Activated T-cell treated with anti-CD3 and anti-CD28 coated beads, Interleukin-2, amount 50 U/mL, for 48 hours (primary cell): ENCODE results near the gene NADK2.
"Not testable (repeated sequence)": the region's sequence is repeated elsewhere in the genome, so short reads cannot be mapped to it uniquely, and the experiment has no call there.

ENCODE experiments used
- DNase-seq, 2 experiments: peaks; one replicate each; pipeline ENCODE4 v3.0.0-alpha.2; 2020

The NADK2 gene

DNA sequence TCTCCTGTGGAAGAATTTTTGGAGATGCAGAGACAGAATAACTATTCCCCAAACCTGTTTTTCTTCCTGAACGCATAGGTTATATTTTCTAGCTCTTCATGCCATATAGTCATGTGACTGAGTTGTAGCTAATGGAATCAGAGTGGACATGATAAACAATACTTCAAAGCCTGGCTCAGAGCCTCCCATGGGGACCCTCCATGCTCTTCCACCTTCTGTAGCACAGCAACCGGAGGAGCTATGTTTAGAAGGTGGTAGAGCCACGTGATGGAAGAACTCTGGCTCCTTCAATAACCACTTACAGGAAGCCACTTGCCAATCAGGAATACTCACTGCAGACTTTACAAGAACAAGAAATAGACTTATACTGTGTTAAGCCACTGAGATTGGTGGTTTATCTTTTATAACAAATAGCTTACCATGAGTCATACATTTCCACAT lies 39.2 kb downstream of the NADK2 start:
- DNase-seq: no peak

DNA sequence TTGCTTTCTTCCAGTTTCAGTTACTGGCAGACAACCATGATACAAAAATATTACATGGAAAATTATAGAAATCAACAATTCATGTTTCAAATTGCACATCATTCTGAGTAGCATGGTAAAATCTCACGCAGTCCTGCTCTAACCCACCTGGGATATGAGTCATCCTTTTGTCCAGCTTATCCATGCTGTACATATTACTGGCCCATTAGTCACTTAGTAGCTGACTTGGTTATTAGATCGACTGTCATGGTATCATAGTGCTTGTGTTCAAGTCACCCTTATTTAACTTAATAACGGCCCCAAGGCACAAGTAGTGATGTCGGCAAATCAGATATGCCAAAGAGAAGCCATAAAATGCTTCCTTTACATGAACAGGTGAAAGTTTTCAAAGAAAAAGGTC lies 41.2 kb downstream of the NADK2 start:
- no peak for DNase-seq

DNA sequence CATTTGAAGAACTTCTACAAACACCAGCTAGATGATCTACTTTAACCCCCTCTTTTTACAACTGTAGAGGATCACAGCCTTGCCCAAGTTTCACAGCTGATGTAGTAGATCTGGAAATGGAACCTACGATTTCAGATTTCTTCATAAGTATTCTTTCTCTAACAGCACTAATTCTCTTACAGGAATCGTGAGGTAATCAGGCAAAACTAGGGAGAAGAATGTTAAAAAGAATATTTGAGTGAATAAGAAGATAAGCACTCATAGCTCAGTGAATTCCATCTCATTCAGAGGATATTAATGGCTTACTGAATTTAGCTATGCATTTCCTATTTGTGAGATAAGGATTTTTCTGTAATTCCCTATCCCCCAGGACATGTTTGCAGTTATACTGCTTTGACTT lies 42.1 kb downstream of the NADK2 start:
- DNase-seq: no peak

DNA sequence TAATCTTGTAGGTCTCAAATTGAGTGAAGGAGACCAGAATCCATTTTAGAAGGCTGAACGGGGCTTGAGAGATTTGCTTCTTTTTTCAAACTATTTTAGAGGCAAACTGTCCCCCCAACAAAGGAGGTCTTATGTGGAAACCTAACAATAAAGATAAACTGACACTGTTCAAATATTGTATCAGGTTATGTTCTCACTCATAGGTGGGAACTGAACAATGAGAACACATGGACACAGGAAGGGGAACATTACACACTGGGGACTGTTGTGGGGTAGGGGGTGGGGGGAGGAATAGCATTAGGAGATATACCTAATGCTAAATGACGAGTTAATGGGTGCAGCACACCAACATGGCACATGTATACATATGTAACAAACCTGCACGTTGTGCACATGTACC lies 42.9 kb downstream of the NADK2 start:
- DNase-seq: not testable (repeated sequence)

DNA sequence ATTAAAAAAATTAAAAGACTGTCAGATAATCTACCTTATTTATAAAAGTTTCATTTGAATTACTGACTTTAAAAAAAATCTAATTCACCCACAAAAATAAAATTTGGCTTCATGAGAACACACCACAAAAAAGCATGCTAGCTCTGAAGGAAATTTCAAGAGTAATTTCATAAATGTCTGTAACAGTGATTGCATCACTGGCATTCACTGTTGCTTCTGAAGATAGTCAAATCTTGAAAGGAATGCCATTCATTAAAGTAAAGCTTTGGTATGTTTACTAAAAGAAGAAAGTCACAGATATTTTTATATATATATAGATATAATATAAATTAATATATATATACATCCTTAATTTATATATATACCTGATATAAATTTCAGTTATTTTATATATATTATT lies 43.4 kb downstream of the NADK2 start:
- no peak for DNase-seq

DNA sequence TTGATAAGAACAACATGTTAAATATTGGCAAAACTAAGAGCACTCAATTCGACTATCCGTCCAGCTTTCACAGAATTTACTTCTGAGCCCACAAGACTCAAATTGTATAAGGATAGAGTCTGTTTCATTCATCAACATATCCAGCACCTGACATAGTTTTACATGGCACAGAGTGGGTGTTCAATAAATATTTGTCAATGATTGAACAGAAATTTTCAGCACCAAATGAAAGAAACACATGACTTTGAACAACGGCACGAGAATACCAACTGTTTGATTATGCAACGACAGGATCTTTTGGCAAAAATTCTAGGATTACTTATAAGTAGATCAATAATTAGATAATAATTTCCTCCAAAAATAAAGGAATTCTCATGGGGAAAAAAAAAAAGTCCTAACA lies 48.0 kb downstream of the NADK2 start:
- DNase-seq: no peak

DNA sequence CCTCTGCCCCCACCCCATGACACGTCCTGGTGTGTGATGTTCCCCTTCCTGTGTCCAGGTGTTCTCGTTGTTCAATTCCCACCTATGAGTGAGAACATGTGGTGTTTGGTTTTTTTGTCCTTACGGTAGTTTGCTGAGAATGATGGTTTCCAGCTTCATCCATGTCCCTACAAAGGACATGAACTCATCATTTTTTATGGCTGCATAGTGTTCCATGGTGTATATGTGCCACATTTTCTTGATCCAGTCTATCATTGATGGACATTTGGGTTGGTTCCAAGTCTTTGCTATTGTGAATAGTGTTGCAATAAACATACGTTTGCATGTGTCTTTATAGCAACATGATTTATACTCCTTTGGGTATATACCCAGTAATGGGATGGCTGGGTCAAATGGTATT lies 57.3 kb downstream of the NADK2 start:
- DNase-seq: not testable (repeated sequence)

DNA sequence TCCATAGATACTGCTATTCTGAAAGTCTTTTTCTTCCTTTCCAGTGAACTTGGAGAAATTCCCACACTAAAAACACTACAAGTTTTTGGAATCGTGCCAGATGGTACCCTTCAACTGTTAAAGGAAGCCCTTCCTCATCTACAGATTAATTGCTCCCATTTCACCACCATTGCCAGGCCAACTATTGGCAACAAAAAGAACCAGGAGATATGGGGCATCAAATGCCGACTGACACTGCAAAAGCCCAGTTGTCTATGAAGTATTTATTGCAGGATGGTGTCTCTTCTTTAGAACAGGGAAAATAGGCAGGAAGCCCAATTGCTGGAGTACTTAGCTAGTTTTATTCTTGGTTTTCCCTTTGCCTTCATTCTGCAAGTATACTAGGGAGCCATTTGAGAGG lies 60.0 kb downstream of the NADK2 start:
- DNase-seq: no peak

DNA sequence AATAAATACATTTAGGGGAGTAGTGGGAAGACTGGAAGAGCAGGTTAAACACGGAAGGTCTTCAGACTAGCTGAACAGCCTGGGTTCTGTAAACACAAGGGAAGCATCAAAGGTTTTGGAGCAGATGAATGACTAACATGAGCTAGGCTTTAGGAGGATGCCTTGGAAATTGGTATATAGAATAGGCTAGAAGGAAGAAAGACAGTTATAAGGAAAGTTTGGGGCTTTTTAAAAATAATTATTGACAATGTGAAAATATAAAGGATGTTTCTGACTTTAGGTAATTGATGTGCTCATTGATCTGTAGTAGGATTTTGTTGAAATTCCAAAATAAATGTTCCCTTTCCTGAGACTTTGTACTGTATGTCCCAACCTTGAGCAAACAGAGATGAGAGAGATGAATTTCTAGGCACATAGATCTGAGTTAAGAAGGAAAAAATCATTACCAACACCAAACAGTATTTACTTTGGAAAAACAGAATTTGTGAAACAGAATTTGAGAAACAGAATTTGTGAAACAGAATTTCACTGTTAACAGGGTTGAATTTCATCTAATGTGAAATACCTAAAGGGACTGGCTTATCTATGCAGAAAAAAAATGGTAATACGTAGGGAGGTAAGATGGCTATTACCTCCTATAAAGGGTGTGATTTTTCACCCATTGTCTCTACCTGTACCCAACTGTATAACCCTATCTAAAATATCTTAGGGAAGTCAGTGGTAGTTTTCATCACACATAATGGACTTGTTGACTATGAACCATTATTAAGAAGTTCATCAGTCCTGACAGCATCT lies 61.0 kb downstream of the NADK2 start:
- no peak for DNase-seq

DNA sequence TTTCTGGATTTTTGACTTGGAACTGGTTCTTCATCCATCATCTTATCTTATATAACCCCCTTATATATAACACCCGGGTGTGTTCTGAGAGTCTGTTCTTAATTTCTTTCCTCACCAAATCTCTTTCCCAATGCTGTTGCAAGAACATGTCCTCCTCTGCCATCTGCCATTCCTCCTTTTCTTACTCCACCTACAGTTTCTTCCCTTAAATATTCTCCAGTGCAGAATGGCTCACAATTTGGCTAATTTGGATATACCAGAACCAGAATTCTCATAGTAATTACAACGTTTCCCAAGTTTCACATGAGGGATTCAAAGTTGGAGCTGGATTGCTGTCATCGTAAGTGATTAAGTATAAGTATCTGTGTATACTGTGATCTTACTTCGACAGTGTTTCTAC lies 61.8 kb downstream of the NADK2 start:
- DNase-seq: no peak

DNA sequence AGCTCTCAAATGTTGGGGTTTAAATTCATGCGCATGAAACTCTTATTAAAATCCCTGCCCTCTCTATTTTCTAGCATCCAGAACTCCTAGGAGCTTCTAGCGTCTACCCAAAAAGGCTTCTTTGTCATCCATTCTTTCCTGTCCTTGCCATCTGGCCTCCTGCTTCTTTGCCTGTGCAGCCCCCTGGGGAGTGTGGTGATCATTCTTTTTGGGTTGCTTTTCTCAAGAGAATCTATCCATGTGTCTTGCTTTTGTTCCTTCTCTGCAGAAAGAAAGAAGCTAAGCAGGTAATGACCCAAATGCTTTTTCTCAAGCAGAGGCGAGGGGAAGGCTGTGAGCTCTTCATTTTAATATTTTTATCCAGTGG lies 63.2 kb downstream of the NADK2 start:
- DNase-seq: no peak

DNA sequence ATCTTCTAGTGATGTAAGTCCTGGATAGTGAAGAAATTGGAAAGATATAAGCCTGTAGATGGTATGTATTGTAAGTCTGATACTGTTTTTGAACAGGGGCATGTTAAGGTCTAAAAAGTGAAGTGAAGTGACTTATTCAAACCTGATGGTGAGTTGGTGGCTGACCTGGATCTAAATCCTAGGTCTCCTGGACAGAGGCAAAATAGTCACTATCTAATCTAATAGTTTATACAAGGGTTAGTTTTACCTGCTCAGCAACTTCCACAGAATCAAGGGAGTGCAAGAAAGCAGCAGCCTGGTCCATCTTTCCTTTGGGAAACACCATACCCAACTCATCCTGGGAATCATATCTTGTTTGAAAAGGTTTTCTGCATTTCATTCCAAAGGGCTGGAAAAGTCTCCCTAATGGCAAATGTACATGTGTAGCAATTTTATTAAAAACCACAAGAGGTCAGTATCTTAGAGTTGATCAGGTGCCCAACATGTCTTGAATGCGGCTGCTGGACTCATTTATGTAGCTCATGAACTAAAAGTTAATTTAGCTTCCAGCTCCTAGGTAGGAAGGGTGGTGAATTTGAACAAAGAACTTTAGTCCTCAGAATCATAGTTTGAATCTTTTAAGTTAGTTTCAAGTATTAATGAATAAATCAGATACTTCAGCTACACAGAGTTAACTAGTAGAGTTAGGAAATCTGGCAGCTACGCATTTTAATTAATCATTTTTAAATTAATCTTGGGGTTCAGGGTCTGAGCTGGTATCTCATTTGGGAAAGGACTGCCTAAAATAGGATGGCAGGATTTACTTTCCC lies 63.8 kb downstream of the NADK2 start:
- DNase-seq: no peak

DNA sequence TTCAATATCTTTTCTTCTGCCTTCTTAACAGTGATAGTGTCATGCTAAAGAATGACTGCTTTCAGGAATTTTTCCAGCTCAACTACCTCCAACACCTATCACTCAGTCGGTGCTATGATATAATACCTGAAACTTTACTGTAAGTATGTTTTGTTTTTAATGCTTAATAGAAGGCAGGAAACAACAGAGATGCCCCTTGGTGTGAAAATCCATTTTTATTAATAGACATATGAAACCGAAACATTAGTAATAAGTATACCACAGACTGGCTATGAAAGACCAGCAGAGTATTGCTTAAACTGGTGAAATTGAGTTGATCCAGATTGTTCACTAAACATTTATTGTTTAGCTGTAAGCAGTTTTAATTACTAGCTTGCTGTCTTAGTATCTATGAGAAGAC lies 64.6 kb downstream of the NADK2 start:
- no peak for DNase-seq

DNA sequence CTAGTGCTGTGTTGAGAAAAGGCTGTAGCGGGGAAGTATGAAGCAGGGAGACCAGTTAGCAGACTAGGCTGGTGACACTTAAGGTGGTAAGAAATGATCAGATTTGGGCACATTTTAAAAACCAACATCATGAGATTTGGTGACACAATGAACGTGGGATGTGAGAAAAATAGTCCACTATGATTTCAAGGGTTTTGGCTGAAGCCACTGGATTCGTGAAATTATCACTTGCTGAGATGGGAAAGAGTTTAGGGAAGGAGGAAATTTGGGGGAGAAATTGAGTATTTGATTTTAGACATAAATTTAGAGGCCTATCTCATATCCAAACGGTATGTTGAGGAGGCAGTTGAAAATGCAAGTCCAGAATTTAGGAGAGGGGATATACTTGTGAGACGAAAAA lies 66.7 kb downstream of the NADK2 start:
- DNase-seq: no peak

DNA sequence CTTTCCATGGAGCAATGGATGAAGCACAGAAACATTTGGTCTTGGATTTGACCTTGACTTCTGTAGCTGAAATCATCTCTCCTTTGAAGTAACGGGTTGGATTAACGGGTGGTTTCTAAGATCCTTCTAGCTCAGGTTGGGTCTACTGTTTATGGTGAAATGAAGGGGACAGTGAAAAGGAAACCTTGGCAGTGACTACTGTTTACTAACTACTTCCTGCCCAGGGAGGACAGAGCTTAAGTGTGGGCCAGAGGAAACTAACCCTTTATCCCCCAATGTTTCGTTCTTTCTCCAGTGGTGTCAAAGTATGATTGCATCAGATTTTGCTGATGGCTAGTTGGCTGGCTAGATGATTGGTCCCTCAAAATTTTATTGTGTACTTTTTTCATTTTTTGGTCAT lies 67.6 kb downstream of the NADK2 start:
- DNase-seq: no peak

DNA sequence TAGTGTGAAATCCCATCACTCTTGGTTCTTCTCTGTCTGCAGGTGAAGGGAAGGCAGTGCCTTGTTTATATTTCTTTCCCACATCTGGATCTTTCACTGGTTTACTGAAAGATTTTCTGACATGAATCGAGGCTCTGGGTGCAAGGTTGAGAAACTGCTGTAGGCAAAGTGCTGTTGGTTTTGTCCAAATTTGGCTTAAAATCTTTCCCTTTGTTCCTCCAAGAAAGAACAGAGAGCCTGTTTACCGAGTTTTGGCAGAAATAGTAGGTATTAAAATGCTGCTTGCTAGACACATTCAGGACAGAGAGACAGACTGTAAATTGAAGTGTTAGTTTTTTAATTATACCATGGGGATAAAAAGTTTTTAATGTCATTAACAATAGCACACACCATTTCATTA lies 68.3 kb downstream of the NADK2 start:
- no peak for DNase-seq

DNA sequence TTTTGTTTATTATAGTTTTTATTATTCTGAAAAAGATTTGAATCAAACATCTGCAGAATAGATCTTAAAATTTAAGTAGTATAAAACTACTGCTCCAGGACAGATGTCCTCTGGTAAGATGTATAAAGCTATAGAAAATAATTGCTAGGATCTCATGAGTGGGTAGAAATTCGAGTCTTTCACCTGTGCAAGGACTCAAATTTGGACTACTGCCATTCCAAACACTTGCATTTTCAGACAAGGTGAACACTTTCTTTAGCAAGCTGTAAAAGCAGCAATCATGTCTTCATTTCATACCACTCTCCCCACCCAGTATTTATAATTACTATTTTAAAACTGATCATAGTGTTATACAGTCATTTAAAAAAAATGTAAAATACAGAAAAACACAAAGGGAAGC lies 69.1 kb downstream of the NADK2 start:
- DNase-seq: no peak

DNA sequence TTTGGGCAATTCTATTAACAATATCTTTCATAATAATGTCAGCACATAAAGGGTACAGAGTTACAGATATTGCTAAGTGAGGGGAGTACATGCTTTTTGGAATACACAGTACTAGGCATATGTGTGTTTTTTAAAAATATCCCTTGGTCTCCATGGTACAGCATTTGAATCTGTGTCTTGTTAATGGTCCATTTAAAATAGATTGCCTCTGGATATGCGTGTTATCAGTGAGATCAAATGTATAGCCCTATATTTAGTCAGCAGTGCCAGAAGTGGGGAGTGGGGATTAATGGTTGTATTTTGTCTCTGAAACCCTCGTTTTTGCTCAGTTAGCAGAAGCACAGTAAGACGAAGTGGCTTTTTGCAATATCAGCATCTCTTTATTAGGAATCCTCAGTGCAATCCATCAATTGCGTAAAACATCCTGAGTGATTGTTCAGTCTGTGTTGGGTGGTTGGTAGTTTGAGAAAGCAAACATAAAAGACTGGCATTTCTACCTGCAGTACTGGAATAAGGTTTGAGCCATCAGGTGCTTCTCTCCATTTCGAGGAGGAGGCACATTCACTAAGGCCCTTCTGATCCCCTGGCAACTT lies 70.8 kb downstream of the NADK2 start:
- no peak for DNase-seq

DNA sequence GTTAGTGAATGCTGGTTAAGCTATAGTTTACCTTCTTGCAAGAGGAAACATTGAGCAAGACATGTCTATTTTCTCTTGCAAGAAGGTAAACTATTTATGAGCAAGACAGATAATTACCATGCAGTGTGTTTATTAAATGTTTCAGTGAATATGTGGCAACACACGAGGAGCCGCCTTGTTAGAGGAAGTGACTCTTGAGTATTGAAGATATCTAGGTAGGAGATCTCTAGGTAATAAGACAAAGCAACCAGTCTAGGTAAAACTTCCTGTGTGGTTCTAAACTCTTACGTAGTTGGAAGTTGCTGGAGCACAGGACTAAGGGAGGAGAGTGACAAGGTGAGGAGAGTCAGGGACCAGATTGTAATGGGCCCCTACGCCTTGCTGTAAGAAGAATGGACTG lies 73.0 kb downstream of the NADK2 start:
- no peak for DNase-seq

DNA sequence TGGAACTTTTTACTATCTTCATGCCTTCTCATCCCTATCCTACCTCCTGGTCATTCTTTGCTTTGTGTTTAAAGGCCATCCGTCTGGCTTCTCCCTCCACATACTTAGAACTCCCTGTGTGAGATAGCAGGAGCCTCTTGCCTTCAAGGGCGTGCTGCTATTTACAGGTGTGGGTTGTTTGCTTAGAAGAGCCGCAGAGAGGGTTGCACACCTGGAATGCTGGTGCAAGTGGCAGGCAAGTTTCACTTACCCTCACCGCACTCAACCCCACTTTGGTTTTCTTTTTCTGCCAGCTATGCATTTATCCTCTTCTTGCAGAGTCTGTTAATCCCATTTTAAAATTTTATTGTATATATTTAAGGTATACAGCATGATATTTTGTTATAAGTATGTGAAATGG lies 77.3 kb downstream of the NADK2 start:
- DNase-seq: no peak

DNA sequence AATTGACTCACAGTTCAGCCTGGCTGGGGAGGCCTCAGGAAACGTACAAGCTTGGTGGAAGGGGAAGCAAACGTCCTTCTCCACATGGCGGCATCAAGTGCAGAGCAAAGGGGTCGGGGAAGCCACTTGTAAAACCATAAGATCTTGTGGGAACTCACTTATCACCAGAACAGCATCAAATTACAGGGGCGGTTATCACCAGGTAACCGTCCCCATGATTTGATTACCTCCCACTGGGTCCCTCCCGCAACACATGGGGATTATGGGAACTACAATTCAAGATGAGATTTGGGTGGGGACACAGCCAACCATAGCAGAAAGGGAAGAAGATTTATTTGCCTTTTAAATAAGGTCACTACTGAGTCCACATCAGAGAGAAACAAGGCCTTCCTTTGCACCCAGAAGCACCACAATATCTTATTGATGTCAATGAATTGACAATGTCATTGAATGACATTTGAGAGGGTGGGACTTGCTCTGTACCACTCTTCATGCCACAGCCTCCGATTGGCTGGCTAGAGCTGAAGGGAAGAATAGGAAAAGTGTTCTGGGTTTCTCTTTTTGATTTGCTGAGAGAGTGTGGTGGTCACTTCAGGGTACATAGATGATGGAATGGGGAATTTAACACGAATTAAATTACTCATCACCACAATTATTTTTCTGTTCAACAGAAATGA lies 78.8 kb downstream of the NADK2 start:
- DNase-seq: no peak

DNA sequence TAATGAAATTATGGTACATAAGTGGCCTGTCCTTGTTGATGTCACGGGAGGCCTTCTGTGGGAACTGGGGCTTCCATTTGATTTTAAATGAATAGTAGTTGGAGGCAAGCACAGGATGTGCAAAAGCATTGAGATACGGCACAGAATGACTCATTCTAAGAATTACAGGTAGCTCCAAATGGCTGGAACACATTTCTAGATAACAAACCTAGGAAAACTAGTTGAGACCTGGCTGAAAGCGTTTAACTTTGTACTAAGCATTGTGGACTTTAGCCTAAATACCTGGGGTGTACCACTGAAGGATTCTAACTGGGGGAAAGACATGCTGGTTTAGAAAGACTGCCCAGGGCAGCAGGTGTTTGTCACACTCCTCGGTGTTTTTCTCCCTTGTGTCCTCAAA lies 80.4 kb downstream of the NADK2 start:
- DNase-seq: no peak

DNA sequence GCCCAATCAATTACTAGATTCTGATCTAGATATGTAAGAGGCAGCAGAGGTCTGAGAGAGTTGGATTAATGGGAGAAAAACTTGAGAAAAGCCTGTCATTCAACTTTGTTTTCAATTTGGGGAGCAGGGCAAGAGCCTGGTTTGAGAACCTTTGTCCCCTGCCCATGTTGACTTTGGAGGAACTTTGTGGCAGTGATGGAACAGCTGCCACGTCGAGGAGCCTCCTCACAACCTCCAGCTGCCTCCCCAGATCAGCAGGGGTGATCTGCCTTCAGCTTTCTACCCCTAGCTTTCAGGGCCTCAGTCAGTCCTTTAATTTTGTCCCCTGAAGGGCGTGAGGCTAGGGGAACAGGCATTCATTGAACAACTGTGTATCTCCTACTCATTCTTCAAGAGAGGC lies 81.1 kb downstream of the NADK2 start:
- no peak for DNase-seq

DNA sequence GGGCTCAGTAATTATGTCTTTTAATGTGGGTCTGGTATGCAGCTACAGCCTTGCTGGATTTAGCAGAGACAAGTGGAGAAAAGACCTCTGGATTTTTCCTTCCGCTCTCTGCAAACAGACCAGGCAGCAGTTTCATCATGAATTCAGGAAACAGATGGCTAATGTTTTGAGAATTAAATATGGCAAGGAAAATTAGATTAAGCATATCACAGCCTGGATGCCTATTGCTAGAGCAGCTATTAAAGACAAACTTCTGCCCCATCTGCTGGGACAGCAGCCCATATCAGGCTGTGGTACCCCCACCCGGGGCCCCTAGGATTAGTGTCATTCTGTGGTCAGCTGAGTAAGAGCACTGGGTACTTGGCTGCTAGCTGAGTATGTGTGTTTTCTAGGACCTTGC lies 83.6 kb downstream of the NADK2 start:
- DNase-seq: no peak
